Measurements from ENCODE around the gene RAPGEF4. TPM values are rescaled to one million over a fixed set of nuclear protein-coding genes. Genes with fewer than 3 reads are reported as not detected.

The RAPGEF4 gene
- total and polyA plus RNA-seq, 9 of the 15 experiments (the other 6 are each of a cell fraction or from before 2014, with no cell fraction given): 0.04 to 0.33 (median 0.13) TPM; not detected in 6

GRCh38 chr2:172995323-172996244 lies 259.9 kb downstream of the RAPGEF4 start:
- Histone ChIP-seq H3K4me3 (no peak overlapping the region), H3K4me2 (ENCODE audit: insufficient read depth, low read length) (no peak overlapping the region), H3K27me3 (ENCODE audit: control insufficient read depth in 2 of 2, insufficient read depth in 2 of 2, low read length in 2 of 2) (peaks cover 6 to 18% of the 10 kb centered on the region in 2 experiments), H3K9me3 (replicated peaks; ENCODE audit: control insufficient read depth, insufficient read depth, low read depth, low read length) (no peaks in the 10 kb centered on the region), H3K9ac (ENCODE audit: insufficient read depth in 1 of 2, low read depth in 2 of 2, low read length in 2 of 2) (no peak overlapping the region), H3K9me1 (ENCODE audit: control insufficient read depth, insufficient read depth, low read length) (no peaks in the 10 kb centered on the region), H3K36me3 (ENCODE audit: control insufficient read depth, insufficient read depth, low read length) (no peaks in the 10 kb centered on the region), H2AFZ (ENCODE audit: low read depth, low read length) (no peak overlapping the region), H3K79me2 (ENCODE audit: control insufficient read depth, insufficient read depth, low read length) (no peaks in the 10 kb centered on the region), H3K4me1 (replicated peaks in 1 of 2; ENCODE audit: control insufficient read depth in 2 of 2, insufficient read depth in 2 of 2, low read length in 2 of 2) (no peaks in the 10 kb centered on the region), H3K27ac (ENCODE audit: extremely low read depth, low read depth, low read length) (no peak overlapping the region), H4K20me1 (replicated peaks; ENCODE audit: control insufficient read depth, insufficient read depth, low read length) (no peaks in the 10 kb centered on the region)
- TF ChIP-seq ZNF740 (CRISPR knock-in tag; IDR thresholded peaks at IDR 0.05) (no peak), ZNF740 (tag; IDR thresholded peaks at IDR 0.05) (no peak), KAT7 (CRISPR knock-in tag; IDR thresholded peaks at IDR 0.05; ENCODE audit: borderline replicate concordance) (no peak), CTCFL (IDR thresholded peaks at IDR 0.05; ENCODE audit: borderline replicate concordance, insufficient read depth, low read depth, low read length, poor library complexity, severe bottlenecking) (no peak), AFF4 (CRISPR knock-in tag; IDR thresholded peaks at IDR 0.05) (no peak), ZNF764 (CRISPR knock-in tag; IDR thresholded peaks at IDR 0.05; ENCODE audit: low read depth) (no peak), PPARD (CRISPR knock-in tag; IDR thresholded peaks at IDR 0.05) (no peak), MCM7 (IDR thresholded peaks at IDR 0.05) (no peak), FOSL1 (tag; conservative IDR thresholded peaks at IDR 0.05) (no peak), SRSF9 (IDR thresholded peaks at IDR 0.05; ENCODE audit: borderline replicate concordance, low read depth, low read length) (no peak)
- intact Hi-C loops (cut with micrococcal nuclease): no loop called here
- in situ Hi-C loops (cut with MboI): no loop called here
- BruUV-seq (replicated peaks): no TSS peak
- CTCF ChIA-PET (ENCODE audit: low intra/inter-chr PET ratio): no interaction called here
- DNase-seq (ENCODE audit: extremely low read depth in 1 of 4, low spot score in 3 of 4) (no peak), ATAC-seq (no peak), FAIRE-seq (no peak)
- POLR2A ChIA-PET: interaction anchor here (0.5 to 0.6 kb wide), 3 partner anchors 20 to 881 kb away, joined by 3 to 4 read pairs (median 3); no protein-coding TSS in a partner anchor
- 0% methylated on average over 14 of the region's 14 CpGs for WGBS (ENCODE audit: insufficient coverage, low coverage, missing lambda C conversion rate)

All from K562 (cell line).